ENCODE measurements around the gene SPON1. TPM values are rescaled to one million over a fixed set of nuclear protein-coding genes. Genes with fewer than 3 reads are reported as not detected.
"Not testable (repeated sequence)": the region's sequence is repeated elsewhere in the genome, so short reads cannot be mapped to it uniquely, and the experiment has no call there.

The SPON1 gene
- total RNA-seq, 4 donors from 2014 or later, result 80.2 to 141 (median 103) TPM

DNA sequence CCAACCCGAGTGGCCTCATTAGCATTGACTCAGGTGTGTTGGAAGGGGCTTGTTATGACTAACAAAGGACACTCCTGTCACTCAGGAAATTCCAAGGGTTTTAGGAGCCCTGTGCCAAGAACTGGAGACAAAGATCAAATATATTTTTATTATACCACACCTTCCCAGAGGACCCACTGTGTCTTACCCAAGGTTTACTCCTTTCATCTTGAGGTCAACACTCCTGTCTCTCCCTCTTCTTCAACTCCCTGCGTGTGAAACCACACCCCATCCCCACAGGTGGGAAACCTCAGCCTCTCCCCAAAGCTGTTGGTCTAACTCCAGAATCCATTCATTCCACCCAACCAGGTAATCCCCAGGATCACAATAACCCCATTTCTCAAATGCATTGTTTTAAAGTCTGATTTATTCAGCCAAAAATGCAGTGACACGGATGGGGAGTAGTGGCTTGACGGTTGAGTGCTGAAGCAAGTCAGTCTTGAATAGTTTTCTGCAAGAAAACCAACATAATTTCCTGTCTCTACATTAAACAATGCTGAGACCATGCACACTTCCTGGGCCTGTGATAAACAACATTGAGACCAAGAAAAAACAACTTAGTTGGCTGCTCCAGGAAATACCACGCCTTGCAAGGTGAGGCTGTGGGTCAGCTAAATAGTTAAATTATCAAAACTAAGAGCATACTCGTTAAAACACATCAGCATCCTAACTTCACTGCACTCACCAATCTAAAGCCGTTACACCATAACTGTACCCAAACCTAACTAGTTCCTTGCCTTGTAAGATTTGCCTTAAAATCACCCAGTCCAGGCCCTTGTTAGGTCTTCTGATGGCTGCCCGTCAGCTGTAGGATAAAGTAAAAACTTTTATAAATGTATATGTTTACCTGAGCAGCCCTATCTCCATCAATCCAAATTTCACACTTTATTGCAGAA lies 38.5 kb upstream of the SPON1 start:
- ATAC-seq (ENCODE audit: low FRiP score) (no peak), DNase-seq (ENCODE audit: low spot score) (no peak)
- TF ChIP-seq, protein P1, sequence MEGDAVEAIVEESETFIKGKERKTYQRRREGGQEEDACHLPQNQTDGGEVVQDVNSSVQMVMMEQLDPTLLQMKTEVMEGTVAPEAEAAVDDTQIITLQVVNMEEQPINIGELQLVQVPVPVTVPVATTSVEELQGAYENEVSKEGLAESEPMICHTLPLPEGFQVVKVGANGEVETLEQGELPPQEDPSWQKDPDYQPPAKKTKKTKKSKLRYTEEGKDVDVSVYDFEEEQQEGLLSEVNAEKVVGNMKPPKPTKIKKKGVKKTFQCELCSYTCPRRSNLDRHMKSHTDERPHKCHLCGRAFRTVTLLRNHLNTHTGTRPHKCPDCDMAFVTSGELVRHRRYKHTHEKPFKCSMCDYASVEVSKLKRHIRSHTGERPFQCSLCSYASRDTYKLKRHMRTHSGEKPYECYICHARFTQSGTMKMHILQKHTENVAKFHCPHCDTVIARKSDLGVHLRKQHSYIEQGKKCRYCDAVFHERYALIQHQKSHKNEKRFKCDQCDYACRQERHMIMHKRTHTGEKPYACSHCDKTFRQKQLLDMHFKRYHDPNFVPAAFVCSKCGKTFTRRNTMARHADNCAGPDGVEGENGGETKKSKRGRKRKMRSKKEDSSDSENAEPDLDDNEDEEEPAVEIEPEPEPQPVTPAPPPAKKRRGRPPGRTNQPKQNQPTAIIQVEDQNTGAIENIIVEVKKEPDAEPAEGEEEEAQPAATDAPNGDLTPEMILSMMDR (IDR thresholded peaks at IDR 0.05), result no peak

DNA sequence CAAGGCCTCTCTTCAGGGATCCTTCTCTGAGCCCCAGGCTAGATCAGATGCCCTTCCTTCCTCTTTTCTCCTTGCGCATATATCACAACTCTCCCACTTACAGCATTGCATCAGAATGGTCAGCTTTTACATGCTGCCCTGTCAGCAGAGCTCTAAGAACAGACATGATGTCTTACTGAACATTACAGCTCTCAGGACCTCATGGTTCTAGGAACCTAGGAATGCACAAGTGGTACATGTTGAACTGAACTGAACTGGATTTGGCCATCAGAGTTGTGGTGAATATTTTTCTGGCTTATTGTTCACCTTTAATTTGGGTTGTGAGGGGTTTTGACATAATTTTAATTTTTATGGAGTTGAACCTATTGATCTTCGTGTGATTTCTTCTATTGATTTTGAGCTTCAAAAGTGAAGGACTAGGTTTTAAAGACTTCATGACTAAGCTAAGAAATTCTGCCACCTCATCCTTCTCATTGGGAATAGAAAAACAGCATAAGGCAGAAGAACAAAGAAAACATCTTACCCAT lies 37.7 kb upstream of the SPON1 start:
- ATAC-seq (ENCODE audit: low FRiP score) (no peak), DNase-seq (ENCODE audit: low spot score) (no peak)
- TF ChIP-seq, protein P1 (IDR thresholded peaks at IDR 0.05), result no peak

DNA sequence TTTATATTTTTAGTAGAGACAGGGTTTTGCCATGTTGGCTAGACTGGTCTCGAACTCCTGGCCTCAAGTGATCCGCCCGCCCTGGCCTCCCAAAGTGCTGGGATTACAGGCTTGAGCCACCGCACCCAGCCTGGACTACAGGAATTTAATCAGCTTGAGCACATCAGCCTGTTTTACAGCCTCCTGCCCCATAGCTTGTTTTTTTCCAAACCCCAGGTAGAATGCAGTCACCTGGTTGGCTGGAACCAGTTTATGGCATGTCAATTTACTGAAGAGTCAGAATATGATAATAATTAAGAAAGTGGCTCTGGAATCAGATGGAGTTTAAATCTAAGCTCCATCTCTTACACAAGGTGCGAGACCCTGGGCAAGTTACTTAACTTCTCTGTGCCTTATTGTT lies 36.2 kb upstream of the SPON1 start:
- ATAC-seq (ENCODE audit: low FRiP score); DNase-seq (ENCODE audit: low spot score): not testable (repeated sequence)

DNA sequence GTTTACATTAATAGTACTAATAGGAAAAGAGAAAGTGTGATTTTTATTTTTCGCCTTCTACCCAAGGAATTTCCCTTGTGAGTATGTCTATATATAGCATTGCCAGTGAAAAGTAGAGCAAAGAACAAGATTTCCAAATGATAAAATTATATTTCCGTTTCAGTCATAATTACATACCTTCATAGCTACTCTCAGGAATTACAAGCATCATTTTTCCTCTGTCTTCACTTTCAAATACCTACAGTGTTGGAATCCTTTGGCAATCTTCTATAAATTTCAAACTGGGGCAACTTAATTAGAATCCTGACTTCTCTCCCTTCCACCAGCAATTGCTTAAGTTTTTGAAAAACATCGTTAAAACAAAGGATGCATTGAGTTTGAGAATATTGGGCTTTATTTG lies 35.5 kb upstream of the SPON1 start:
- no peak for DNase-seq (ENCODE audit: low spot score)
- ATAC-seq (ENCODE audit: low FRiP score), result no peak
- TF ChIP-seq, protein P1 (IDR thresholded peaks at IDR 0.05), result no peak

DNA sequence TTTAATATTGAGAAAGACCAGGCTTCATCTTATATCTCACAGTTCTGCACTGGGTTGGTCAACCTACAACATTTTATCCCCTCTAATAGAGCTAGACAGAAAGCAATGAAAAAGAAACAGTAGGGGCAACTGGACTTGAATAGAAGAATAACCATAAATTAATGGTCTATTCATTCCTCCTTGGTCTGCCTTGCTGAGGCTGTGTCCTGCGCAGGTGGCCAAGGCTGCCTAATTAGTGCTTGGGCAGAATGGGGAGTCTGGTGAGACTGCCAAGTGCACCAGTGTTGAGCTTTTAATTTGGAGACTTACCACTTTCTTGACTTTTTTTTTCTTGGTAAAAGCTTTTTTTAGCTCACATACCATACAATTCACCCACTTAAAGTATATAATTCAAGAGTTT lies 35.0 kb upstream of the SPON1 start:
- TF ChIP-seq, protein P1 (IDR thresholded peaks at IDR 0.05), result no peak
- no peak for ATAC-seq (ENCODE audit: low FRiP score)
- DNase-seq (ENCODE audit: low spot score), result no peak

DNA sequence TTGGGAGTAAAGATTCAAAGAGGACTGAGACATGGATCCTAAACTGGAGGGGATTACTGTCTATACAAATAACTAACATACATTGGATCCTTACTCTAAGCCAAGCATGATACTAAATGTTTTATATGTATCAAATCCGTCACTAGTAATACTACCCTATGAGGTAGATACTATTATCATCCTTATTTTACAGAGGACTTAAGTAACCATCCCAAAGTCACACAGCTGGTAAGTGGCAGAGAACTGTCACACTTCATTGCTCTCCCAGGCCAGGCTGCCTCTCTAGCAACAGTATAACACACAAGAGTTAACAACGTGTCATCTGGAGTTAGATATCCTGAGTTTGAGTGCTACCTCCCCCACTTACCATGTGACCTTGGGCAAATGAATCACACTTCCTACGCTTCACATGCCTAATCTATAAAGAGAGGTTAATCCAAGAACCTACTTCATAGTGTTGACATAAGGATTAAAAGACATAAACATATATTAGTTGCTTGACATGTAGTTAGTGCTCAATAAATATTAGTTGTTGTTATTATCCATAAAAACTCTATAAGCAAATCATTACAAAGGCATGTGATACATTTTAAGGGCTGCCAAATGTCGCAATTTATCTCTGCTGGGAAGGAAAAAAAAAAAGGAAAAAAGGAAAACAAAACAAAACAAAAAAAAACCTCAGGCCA lies 33.8 kb upstream of the SPON1 start:
- TF ChIP-seq, protein P1 (IDR thresholded peaks at IDR 0.05), result no peak
- no peak for DNase-seq (ENCODE audit: low spot score)
- ATAC-seq (ENCODE audit: low FRiP score), result peak; percentile 71

DNA sequence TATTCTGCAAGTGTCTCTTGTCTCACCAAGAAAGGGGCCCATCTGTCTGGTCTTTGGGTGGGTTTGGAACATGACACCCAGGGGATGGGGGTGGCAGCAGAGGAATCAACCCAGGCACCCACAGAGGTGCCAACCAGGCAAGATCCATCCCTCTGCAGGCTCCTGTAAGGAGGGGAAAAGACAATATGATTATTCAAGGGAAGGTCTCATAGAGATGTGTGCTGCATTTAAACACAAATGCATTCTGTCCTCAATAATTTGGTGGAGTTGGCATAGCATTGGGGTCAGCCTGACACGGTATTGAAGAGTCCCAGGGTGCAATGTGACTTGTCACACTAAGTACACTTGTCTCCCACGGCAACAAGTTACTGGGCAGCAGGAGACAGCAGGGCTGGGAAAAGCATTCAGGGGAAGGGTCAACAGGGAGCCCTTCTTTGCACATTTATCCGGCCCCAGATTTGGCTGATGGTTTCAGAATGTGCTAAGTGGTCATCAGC lies 33.1 kb upstream of the SPON1 start:
- DNase-seq (ENCODE audit: low spot score) (no peak), ATAC-seq (ENCODE audit: low FRiP score) (peak; percentile 39)
- TF ChIP-seq, protein P1 (IDR thresholded peaks at IDR 0.05), result no peak
